HEK293 (cell line): ENCODE data around the gene BAZ2B.
A peak's percentile ranks its signal among the peaks of the same experiment; 100 is the strongest.

Experiments
- CTCF ChIA-PET: fragments of 350-600 bp; formaldehyde crosslinking; extraction: SDS; loops from one replicate; lab custom pipeline; 2021; ENCODE audit warnings: antibody characterized with exemption; lab: Yijun Ruan, JAX
- POLR2A ChIA-PET: fragments of 300-600 bp; formaldehyde crosslinking; extraction: SDS; loops from one replicate; lab custom pipeline; 2020; ENCODE audit warnings: antibody characterized with exemption, inconsistent platforms; lab: Yijun Ruan, JAX
- H3K27ac ChIP-seq: fragments of 200-500 bp; sonication (Bioruptor generic); 2 replicates; pipeline ENCODE4 v1.5.1; 2014; ENCODE audit warnings: low read depth, low read length, control low read depth, inconsistent platforms; ENCODE audit errors: extremely low read depth
- H3K36me3 ChIP-seq, 2 experiments: fragments of 200-500 bp in 1 of 2; sonication (Bioruptor generic) in 1 of 2; 1 replicate in 1 of 2; 2 replicates in 1 of 2; pipeline ENCODE4 v1.5.1; 2014 to 2017; ENCODE audit warnings: inconsistent platforms in 2 of 2, low read length in 2 of 2; ENCODE audit not compliant: control insufficient read depth in 2 of 2, insufficient read depth in 1 of 2
- H3K4me1 ChIP-seq: fragments of 200-500 bp; sonication (Bioruptor generic); 2 replicates; pipeline ENCODE4 v1.5.1; 2014; ENCODE audit warnings: mild to moderate bottlenecking, low read length, inconsistent platforms; ENCODE audit not compliant: control insufficient read depth, insufficient read depth
- H3K4me3 ChIP-seq: 2 replicates; pipeline ENCODE4 v1.5.1; 2011; ENCODE audit warnings: low read depth, mild to moderate bottlenecking, control low read depth, low read length, moderate library complexity
- H3K9me3 ChIP-seq: fragments of 200-500 bp; sonication (Bioruptor generic); 2 replicates; pipeline ENCODE4 v1.5.1; 2014; ENCODE audit warnings: low read depth, low read length, inconsistent platforms; ENCODE audit not compliant: control insufficient read depth, insufficient read depth
- GLI2 ChIP-seq: fragments of 450-650 bp; formaldehyde crosslinking; IDR thresholded peaks from 2 replicates; pipeline ENCODE4; 2017; ENCODE audit warnings: missing biosample characterization, missing genetic modification characterization, low read depth, borderline replicate concordance
- MEIS1 ChIP-seq: sonication (generic); formaldehyde crosslinking; IDR thresholded peaks from 2 replicates; pipeline ENCODE4 v1.8.1; 2022; ENCODE audit warnings: missing genetic modification reagents, mild to moderate bottlenecking, borderline replicate concordance
- PRDM2 ChIP-seq: fragments of 450-650 bp; formaldehyde crosslinking; IDR thresholded peaks from 2 replicates; pipeline ENCODE4 v1.5.1; 2016; ENCODE audit warnings: missing biosample characterization, missing genetic modification characterization, borderline replicate concordance
- ZNF10 ChIP-seq: fragments of 450-650 bp; formaldehyde crosslinking; IDR thresholded peaks from 2 replicates; pipeline ENCODE4 v1.5.1; 2017; ENCODE audit warnings: missing biosample characterization, missing genetic modification characterization
- ZNF121 ChIP-seq: fragments of 450-650 bp; formaldehyde crosslinking; IDR thresholded peaks from 2 replicates; pipeline ENCODE4 v1.5.1; 2016; ENCODE audit warnings: missing biosample characterization, missing genetic modification characterization
- ZNF169 ChIP-seq: fragments of 450-650 bp; formaldehyde crosslinking; IDR thresholded peaks from 2 replicates; pipeline ENCODE4 v1.5.1; 2016; ENCODE audit warnings: missing biosample characterization, missing genetic modification characterization
- ZNF24 ChIP-seq: fragments of 450-650 bp; formaldehyde crosslinking; IDR thresholded peaks from 2 replicates; pipeline ENCODE4 v1.5.1; 2016; ENCODE audit warnings: missing biosample characterization, missing genetic modification characterization
- ZNF501 ChIP-seq: fragments of 450-650 bp; formaldehyde crosslinking; IDR thresholded peaks from 2 replicates; pipeline ENCODE4 v1.5.1; 2016; ENCODE audit warnings: missing biosample characterization, missing genetic modification characterization
- ZNF561 ChIP-seq: fragments of 450-650 bp; IDR thresholded peaks from 2 replicates; pipeline ENCODE4 v1.5.1; 2018; ENCODE audit warnings: missing biosample characterization, missing genetic modification characterization, borderline replicate concordance
- ZSCAN4 ChIP-seq: fragments of 450-650 bp; formaldehyde crosslinking; IDR thresholded peaks from 2 replicates; pipeline ENCODE4 v1.5.1; 2017; ENCODE audit warnings: missing biosample characterization, missing genetic modification characterization
- TF ChIP-seq, protein P1 (sequence below): fragments of 450-650 bp; formaldehyde crosslinking; IDR thresholded peaks from 2 replicates; pipeline ENCODE4 v1.5.1; 2016; ENCODE audit warnings: missing biosample characterization, missing genetic modification characterization
- TF ChIP-seq, protein P2 (sequence below): fragments of 450-650 bp; formaldehyde crosslinking; IDR thresholded peaks from 2 replicates; pipeline ENCODE4 v1.5.1; 2017; ENCODE audit warnings: missing biosample characterization, missing genetic modification characterization
- TF ChIP-seq, protein P3 (sequence below): fragments of 450-650 bp; formaldehyde crosslinking; IDR thresholded peaks from 2 replicates; pipeline ENCODE4 v1.5.1; 2016; ENCODE audit warnings: missing biosample characterization, missing genetic modification characterization

Gene BAZ2B

DNA sequence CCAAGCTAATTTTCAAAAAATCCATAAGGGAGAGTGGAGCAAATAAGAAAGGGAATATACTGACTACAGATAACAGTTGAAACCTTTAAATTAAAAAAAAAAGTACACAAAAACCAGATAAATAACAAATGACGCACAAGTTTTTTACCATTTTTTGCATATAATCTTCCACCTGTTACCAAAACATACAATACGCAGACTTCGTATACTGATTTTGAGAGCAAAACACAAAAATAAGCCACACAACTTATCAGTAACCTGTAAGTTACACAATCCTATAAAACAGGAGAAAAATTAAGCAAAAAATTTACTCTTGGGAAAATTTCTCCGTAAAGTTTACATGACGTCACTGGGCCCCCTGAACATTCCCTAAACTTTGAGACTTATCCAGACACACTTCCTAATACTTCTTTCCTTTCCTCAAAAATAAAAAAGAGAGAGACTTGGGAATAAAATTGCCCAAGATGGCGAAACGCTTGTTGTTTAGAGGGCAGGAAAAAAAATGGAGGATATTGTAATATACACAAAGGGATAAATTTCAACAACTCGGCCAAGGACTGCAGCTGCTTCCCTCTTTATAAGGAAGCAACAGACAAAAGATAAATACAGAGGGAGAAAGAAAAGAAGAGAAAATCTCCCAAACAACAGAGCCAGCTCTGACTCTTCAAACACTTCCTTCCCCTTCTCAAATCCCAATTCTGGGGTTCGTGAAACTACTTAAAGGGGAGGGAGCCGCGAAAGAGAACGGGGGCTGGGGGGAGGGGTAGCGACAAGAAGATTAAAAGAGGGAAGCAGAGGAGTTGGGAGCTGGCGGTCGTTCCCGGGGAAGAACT is 1.6 kb downstream of the BAZ2B start (continued):
- TF ChIP-seq ZSCAN4 (tag by site-specific recombination) (no peak), ZNF561 (tag by site-specific recombination) (0 out of 2 replicates have a peak, but pooled peaks have one; percentile 21), ZNF501 (tag by site-specific recombination) (no peak), MEIS1 (CRISPR knock-in tag) (no peak), GLI2 (tag by site-specific recombination) (no peak)
- TF ChIP-seq, protein P1, sequence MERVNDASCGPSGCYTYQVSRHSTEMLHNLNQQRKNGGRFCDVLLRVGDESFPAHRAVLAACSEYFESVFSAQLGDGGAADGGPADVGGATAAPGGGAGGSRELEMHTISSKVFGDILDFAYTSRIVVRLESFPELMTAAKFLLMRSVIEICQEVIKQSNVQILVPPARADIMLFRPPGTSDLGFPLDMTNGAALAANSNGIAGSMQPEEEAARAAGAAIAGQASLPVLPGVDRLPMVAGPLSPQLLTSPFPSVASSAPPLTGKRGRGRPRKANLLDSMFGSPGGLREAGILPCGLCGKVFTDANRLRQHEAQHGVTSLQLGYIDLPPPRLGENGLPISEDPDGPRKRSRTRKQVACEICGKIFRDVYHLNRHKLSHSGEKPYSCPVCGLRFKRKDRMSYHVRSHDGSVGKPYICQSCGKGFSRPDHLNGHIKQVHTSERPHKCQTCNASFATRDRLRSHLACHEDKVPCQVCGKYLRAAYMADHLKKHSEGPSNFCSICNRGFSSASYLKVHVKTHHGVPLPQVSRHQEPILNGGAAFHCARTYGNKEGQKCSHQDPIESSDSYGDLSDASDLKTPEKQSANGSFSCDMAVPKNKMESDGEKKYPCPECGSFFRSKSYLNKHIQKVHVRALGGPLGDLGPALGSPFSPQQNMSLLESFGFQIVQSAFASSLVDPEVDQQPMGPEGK (tag by site-specific recombination): no peak

DNA sequence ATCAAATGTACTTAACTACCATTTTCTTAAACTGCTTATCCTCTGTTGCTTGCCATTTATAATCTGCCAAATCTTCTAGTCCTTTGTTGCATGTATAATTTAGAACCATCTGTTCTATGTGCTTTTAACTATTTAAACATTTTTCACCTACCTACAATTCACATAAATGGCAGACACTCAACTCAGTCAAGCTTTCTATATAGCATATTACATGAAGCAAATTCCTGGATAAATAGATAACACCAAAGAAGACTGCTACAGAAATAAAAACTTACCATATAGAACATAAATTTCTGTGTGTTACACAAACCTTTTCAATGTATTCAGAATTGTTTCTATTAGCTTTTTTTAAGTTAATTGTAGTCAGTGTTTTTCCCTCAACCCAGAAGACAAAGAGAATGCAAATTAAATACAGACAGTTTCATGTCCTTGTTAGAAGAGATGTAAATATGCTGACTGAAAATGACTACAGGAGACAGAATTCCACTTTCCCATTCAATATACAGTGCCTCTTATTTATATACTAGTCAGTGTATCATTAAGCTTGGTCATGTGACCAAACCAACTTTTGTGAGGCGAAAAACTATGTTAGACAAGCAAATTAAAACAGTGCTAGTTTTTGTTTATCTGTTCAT is 2.6 kb downstream of the BAZ2B start:
- peak overlapping the region; percentile 96; the same call in 1 of the 2 replicates for H3K27ac ChIP-seq
- ChIA-PET POLR2A (interaction anchor here (1.8 to 6.0 kb wide), 3 partner anchors 9 to 328 kb away, joined by 11 to 64 read pairs (median 12); partner anchors contain the start of gene MARCHF7), CTCF (no interaction called here)
- no peaks in the 10 kb centered on the region for H3K36me3 ChIP-seq
- no peak for TF ChIP-seq ZNF169
- TF ChIP-seq ZNF561 (tag by site-specific recombination): no peak
- TF ChIP-seq, protein P2, sequence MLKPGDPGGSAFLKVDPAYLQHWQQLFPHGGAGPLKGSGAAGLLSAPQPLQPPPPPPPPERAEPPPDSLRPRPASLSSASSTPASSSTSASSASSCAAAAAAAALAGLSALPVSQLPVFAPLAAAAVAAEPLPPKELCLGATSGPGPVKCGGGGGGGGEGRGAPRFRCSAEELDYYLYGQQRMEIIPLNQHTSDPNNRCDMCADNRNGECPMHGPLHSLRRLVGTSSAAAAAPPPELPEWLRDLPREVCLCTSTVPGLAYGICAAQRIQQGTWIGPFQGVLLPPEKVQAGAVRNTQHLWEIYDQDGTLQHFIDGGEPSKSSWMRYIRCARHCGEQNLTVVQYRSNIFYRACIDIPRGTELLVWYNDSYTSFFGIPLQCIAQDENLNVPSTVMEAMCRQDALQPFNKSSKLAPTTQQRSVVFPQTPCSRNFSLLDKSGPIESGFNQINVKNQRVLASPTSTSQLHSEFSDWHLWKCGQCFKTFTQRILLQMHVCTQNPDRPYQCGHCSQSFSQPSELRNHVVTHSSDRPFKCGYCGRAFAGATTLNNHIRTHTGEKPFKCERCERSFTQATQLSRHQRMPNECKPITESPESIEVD: peak; percentile 61
- TF ChIP-seq, protein P3, sequence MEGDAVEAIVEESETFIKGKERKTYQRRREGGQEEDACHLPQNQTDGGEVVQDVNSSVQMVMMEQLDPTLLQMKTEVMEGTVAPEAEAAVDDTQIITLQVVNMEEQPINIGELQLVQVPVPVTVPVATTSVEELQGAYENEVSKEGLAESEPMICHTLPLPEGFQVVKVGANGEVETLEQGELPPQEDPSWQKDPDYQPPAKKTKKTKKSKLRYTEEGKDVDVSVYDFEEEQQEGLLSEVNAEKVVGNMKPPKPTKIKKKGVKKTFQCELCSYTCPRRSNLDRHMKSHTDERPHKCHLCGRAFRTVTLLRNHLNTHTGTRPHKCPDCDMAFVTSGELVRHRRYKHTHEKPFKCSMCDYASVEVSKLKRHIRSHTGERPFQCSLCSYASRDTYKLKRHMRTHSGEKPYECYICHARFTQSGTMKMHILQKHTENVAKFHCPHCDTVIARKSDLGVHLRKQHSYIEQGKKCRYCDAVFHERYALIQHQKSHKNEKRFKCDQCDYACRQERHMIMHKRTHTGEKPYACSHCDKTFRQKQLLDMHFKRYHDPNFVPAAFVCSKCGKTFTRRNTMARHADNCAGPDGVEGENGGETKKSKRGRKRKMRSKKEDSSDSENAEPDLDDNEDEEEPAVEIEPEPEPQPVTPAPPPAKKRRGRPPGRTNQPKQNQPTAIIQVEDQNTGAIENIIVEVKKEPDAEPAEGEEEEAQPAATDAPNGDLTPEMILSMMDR (tag by site-specific recombination): no peak
- no peak for TF ChIP-seq ZNF10
- no peak for TF ChIP-seq PRDM2 (tag by site-specific recombination)
- TF ChIP-seq ZNF121 (tag by site-specific recombination): no peak
- TF ChIP-seq ZNF24 (tag by site-specific recombination): peak; percentile 44; the same call in 1 of the 2 replicates
- H3K4me3 ChIP-seq: peak overlapping the region; percentile 93
- peaks cover 33% of the 10 kb centered on the region for H3K4me1 ChIP-seq
- H3K9me3 ChIP-seq: no peaks in the 10 kb centered on the region
